K562 (cell line): ENCODE data around the gene ENKUR. TPM values are rescaled to one million over a fixed set of nuclear protein-coding genes. Genes with fewer than 3 reads are reported as not detected.

ENCODE experiments used
- BACH1 ChIP-seq: fragments of 200-800 bp; sonication (Bioruptor generic); IDR thresholded peaks from 2 replicates; pipeline ENCODE4 v1.6.1; 2016; ENCODE audit warnings: missing genetic modification characterization, missing compliant biosample characterization
- C11orf30 ChIP-seq: fragments of 450-650 bp; IDR thresholded peaks from 2 replicates; pipeline ENCODE4 v1.6.1; 2016; ENCODE audit warnings: low read depth, mild to moderate bottlenecking
- CEBPG ChIP-seq, 3 experiments: fragments of 200-800 bp in 1 of 3; sonication (Bioruptor generic) in 1 of 3; sonication (generic) in 1 of 3; formaldehyde crosslinking in 1 of 3; IDR thresholded peaks in 2 of 3; conservative IDR thresholded peaks in 1 of 3; 2 replicates each; pipeline versions ENCODE4 v1.6.1 to v1.8.0; 2016 to 2022; ENCODE audit warnings: missing compliant biosample characterization in 2 of 3, missing genetic modification characterization in 2 of 3, mild to moderate bottlenecking in 1 of 3, missing genetic modification reagents in 1 of 3
- MBD2 ChIP-seq: sonication (generic); IDR thresholded peaks from 2 replicates; pipeline ENCODE4 v1.6.1; 2016; ENCODE audit warnings: low read depth, borderline replicate concordance
- NEUROD1 ChIP-seq: fragments of 150-350 bp; IDR thresholded peaks from 2 replicates; pipeline ENCODE4 v1.6.1; 2014; ENCODE audit warnings: borderline replicate concordance, low read length, low read depth; ENCODE audit not compliant: partially characterized antibody
- ZNF41 ChIP-seq: fragments of 250-450 bp; sonication (Bioruptor Pico); conservative IDR thresholded peaks from 2 replicates; pipeline ENCODE4 v1.4.0; 2020; ENCODE audit warnings: mild to moderate bottlenecking
- polyA plus RNA-seq, 8 experiments: library from polyadenylated mRNA; depleted of rRNA in 4 of 8; stranded (reverse) in 5 of 8; unstranded in 3 of 8; fragments of >200 nt; fragmentation: Nextera tagmentation in 2 of 8; fragmentation: Illumina TruSeq in 1 of 8; extraction: Ambion mirVana in 2 of 8; extraction: Trizol in 1 of 8; gene quantifications; 2 replicates each; pipeline versions ENCODE4 v1.2.1 to v1.2.3, GENCODE V29; 2011 to 2014; ENCODE audit warnings: inconsistent platforms in 1 of 8, missing spikeins in 1 of 8
- total RNA-seq, 7 experiments: library from RNA; depleted of rRNA in 6 of 7; stranded (reverse); fragments of >200 nt in 6 of 7; fragmentation: Illumina TruSeq in 2 of 7; extraction: Trizol in 2 of 7; gene quantifications; 2 replicates each; pipeline versions ENCODE4 v1.2.1 to v1.2.3, GENCODE V29; 2011 to 2021; ENCODE audit warnings: low replicate concordance in 1 of 7
- TF ChIP-seq, protein P1 (sequence below): sonication (generic); formaldehyde crosslinking; IDR thresholded peaks from 2 replicates; pipeline ENCODE4 v1.8.0; 2022; ENCODE audit warnings: mild to moderate bottlenecking, missing genetic modification reagents
- TF ChIP-seq, protein P2 (sequence below): fragments of 450-650 bp; IDR thresholded peaks from 2 replicates; pipeline ENCODE4 v1.7.1; 2018; ENCODE audit warnings: mild to moderate bottlenecking, low read depth; ENCODE audit not compliant: partially characterized antibody
- TF ChIP-seq, protein P3 (sequence below), 2 experiments: fragments of 450-650 bp; IDR thresholded peaks; 2 replicates each; pipeline ENCODE4 v1.6.1; 2016
- TF ChIP-seq, protein P4 (sequence below): sonication (generic); formaldehyde crosslinking; IDR thresholded peaks from 2 replicates; pipeline ENCODE4 v1.8.0; 2022; ENCODE audit warnings: mild to moderate bottlenecking, missing genetic modification reagents
- TF ChIP-seq, protein P5 (sequence below): fragments of 450-650 bp; formaldehyde crosslinking; IDR thresholded peaks from 2 replicates; pipeline ENCODE4 v1.4.0; 2020; ENCODE audit warnings: mild to moderate bottlenecking, moderate library complexity
- TF ChIP-seq, protein P6 (sequence below): sonication (generic); formaldehyde crosslinking; IDR thresholded peaks from 2 replicates; pipeline ENCODE4 v1.8.0; 2022; ENCODE audit warnings: mild to moderate bottlenecking, missing genetic modification reagents
- TF ChIP-seq, protein P7 (sequence below): sonication (generic); formaldehyde crosslinking; IDR thresholded peaks from 2 replicates; pipeline ENCODE4 v1.8.1; 2023; ENCODE audit warnings: mild to moderate bottlenecking, missing genetic modification reagents, moderate library complexity

Gene ENKUR
- total and polyA plus RNA-seq, 9 of the 15 experiments (the other 6 are each of a cell fraction or from before 2014, with no cell fraction given) = 0.06 to 0.46 (median 0.20) TPM

DNA sequence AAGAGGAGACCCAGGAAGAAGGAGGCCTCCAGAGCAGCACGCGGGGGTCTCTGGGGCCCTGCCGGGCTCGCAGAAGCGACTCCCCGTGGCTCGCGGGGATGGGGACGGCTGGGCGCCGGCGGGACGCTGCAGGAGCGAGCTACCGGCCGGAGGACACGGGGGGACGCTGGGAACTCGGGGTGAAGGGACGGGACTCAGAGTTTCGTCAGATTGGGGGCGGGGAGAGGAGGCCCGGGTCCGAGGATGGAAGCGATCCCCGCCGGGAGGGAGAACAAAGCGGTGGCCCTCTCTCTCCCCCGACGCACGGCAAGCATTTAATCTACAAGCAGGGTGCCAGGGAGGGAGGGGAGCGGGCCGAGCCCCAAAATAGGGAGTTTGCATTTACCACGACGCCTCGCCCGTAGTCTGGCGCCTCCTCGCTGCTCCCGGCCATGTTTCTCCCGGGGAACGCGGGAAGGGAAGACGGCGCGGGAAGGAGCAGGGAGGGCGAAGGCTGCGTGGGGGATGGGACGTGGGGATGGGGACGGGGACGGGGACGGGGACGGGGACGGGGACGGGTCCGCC is 63.7 kb downstream of the ENKUR start, which contains the start of gene PRTFDC1 (continued):
- TF ChIP-seq BACH1 (tag) = no peak
- TF ChIP-seq, protein P1, sequence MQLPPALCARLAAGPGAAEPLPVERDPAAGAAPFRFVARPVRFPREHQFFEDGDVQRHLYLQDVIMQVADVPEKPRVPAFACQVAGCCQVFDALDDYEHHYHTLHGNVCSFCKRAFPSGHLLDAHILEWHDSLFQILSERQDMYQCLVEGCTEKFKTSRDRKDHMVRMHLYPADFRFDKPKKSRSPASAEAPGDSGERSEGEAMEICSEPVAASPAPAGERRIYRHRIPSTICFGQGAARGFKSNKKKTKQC = 0 out of 2 replicates have a peak, but pooled peaks have one; percentile 25
- no peak for TF ChIP-seq ZNF41
- TF ChIP-seq NEUROD1 = peak; percentile 19
- TF ChIP-seq, protein P2, sequence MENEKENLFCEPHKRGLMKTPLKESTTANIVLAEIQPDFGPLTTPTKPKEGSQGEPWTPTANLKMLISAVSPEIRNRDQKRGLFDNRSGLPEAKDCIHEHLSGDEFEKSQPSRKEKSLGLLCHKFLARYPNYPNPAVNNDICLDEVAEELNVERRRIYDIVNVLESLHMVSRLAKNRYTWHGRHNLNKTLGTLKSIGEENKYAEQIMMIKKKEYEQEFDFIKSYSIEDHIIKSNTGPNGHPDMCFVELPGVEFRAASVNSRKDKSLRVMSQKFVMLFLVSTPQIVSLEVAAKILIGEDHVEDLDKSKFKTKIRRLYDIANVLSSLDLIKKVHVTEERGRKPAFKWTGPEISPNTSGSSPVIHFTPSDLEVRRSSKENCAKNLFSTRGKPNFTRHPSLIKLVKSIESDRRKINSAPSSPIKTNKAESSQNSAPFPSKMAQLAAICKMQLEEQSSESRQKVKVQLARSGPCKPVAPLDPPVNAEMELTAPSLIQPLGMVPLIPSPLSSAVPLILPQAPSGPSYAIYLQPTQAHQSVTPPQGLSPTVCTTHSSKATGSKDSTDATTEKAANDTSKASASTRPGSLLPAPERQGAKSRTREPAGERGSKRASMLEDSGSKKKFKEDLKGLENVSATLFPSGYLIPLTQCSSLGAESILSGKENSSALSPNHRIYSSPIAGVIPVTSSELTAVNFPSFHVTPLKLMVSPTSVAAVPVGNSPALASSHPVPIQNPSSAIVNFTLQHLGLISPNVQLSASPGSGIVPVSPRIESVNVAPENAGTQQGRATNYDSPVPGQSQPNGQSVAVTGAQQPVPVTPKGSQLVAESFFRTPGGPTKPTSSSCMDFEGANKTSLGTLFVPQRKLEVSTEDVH = no peak
- peak; percentile 53; the same call in 1 of the 2 replicates for TF ChIP-seq CEBPG (CRISPR knock-in tag; IDR thresholded peaks at IDR 0.05)
- TF ChIP-seq CEBPG (tag; conservative IDR thresholded peaks at IDR 0.05 in 1 of 2, IDR thresholded peaks at IDR 0.05 in 1 of 2) = no peak
- TF ChIP-seq, protein P3, sequence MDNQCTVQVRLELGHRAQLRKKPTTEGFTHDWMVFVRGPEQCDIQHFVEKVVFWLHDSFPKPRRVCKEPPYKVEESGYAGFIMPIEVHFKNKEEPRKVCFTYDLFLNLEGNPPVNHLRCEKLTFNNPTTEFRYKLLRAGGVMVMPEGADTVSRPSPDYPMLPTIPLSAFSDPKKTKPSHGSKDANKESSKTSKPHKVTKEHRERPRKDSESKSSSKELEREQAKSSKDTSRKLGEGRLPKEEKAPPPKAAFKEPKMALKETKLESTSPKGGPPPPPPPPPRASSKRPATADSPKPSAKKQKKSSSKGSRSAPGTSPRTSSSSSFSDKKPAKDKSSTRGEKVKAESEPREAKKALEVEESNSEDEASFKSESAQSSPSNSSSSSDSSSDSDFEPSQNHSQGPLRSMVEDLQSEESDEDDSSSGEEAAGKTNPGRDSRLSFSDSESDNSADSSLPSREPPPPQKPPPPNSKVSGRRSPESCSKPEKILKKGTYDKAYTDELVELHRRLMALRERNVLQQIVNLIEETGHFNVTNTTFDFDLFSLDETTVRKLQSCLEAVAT (IDR thresholded peaks at IDR 0.05) = no peak
- TF ChIP-seq, protein P4, sequence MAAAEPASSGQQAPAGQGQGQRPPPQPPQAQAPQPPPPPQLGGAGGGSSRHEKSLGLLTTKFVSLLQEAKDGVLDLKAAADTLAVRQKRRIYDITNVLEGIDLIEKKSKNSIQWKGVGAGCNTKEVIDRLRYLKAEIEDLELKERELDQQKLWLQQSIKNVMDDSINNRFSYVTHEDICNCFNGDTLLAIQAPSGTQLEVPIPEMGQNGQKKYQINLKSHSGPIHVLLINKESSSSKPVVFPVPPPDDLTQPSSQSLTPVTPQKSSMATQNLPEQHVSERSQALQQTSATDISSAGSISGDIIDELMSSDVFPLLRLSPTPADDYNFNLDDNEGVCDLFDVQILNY = no peak
- TF ChIP-seq, protein P5, sequence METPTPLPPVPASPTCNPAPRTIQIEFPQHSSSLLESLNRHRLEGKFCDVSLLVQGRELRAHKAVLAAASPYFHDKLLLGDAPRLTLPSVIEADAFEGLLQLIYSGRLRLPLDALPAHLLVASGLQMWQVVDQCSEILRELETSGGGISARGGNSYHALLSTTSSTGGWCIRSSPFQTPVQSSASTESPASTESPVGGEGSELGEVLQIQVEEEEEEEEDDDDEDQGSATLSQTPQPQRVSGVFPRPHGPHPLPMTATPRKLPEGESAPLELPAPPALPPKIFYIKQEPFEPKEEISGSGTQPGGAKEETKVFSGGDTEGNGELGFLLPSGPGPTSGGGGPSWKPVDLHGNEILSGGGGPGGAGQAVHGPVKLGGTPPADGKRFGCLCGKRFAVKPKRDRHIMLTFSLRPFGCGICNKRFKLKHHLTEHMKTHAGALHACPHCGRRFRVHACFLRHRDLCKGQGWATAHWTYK (CRISPR knock-in tag) = 0 out of 2 replicates have a peak, but pooled peaks have one; percentile 10
- no peak for TF ChIP-seq C11orf30
- TF ChIP-seq, protein P6, sequence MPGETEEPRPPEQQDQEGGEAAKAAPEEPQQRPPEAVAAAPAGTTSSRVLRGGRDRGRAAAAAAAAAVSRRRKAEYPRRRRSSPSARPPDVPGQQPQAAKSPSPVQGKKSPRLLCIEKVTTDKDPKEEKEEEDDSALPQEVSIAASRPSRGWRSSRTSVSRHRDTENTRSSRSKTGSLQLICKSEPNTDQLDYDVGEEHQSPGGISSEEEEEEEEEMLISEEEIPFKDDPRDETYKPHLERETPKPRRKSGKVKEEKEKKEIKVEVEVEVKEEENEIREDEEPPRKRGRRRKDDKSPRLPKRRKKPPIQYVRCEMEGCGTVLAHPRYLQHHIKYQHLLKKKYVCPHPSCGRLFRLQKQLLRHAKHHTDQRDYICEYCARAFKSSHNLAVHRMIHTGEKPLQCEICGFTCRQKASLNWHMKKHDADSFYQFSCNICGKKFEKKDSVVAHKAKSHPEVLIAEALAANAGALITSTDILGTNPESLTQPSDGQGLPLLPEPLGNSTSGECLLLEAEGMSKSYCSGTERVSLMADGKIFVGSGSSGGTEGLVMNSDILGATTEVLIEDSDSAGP (CRISPR knock-in tag) = no peak
- TF ChIP-seq MBD2 = 0 out of 2 replicates have a peak, but pooled peaks have one; percentile 16
- TF ChIP-seq, protein P7, sequence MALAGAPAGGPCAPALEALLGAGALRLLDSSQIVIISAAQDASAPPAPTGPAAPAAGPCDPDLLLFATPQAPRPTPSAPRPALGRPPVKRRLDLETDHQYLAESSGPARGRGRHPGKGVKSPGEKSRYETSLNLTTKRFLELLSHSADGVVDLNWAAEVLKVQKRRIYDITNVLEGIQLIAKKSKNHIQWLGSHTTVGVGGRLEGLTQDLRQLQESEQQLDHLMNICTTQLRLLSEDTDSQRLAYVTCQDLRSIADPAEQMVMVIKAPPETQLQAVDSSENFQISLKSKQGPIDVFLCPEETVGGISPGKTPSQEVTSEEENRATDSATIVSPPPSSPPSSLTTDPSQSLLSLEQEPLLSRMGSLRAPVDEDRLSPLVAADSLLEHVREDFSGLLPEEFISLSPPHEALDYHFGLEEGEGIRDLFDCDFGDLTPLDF (CRISPR knock-in tag) = no peak
